Testis (tissue), 2 donors: ENCODE measurements around the gene POC1B.

Experiments used
- POLR2A ChIP-seq: fragments of 450-650 bp; IDR thresholded peaks from one replicate; pipeline ENCODE4 v1.6.1; 2017; ENCODE audit warnings: antibody characterized with exemption, mild to moderate bottlenecking, moderate library complexity
- TF ChIP-seq, protein P1 (sequence below), 3 experiments: fragments of 450-650 bp in 2 of 3; fragments of 200-600 bp in 1 of 3; sonication (generic) in 1 of 3; IDR thresholded peaks; one replicate each; pipeline ENCODE4 v1.5.1; 2016 to 2019; ENCODE audit warnings: antibody characterized with exemption in 3 of 3, mild to moderate bottlenecking in 2 of 3, moderate library complexity in 1 of 3

DNA sequence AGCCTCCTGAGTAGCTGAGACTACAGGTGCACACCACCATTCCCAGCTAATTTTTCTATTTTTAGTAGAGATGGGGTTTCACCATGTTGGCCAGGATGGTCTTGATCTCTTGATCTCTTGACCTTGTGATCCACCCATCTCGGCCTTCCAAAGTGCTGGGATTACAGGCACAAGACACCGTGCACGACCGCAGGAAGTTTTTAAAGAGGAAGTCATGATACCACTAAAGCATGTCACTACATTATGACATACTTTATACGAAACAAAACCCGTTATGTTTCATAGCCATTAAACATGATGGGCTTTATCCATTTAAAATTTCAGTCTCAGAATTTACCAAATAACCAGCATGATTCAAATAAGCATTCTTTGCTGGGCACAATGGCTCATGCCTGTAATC is 89.8 kb downstream of the POC1B start:
- TF ChIP-seq, protein P1, sequence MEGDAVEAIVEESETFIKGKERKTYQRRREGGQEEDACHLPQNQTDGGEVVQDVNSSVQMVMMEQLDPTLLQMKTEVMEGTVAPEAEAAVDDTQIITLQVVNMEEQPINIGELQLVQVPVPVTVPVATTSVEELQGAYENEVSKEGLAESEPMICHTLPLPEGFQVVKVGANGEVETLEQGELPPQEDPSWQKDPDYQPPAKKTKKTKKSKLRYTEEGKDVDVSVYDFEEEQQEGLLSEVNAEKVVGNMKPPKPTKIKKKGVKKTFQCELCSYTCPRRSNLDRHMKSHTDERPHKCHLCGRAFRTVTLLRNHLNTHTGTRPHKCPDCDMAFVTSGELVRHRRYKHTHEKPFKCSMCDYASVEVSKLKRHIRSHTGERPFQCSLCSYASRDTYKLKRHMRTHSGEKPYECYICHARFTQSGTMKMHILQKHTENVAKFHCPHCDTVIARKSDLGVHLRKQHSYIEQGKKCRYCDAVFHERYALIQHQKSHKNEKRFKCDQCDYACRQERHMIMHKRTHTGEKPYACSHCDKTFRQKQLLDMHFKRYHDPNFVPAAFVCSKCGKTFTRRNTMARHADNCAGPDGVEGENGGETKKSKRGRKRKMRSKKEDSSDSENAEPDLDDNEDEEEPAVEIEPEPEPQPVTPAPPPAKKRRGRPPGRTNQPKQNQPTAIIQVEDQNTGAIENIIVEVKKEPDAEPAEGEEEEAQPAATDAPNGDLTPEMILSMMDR (IDR thresholded peaks at IDR 0.05): no peak
- no peak for TF ChIP-seq POLR2A
